HEK293 (cell line): ENCODE measurements around the gene IPO11.
"Not testable (repeated sequence)": the region's sequence is repeated elsewhere in the genome, so short reads cannot be mapped to it uniquely, and the experiment has no call there.

Source experiments
- CTCF ChIA-PET: fragments of 350-600 bp; formaldehyde crosslinking; extraction: SDS; loops from one replicate; lab custom pipeline; 2021; ENCODE audit warnings: antibody characterized with exemption; lab: Yijun Ruan, JAX
- POLR2A ChIA-PET: fragments of 300-600 bp; formaldehyde crosslinking; extraction: SDS; loops from one replicate; lab custom pipeline; 2020; ENCODE audit warnings: antibody characterized with exemption, inconsistent platforms; lab: Yijun Ruan, JAX
- H3K27ac ChIP-seq: fragments of 200-500 bp; sonication (Bioruptor generic); 2 replicates; pipeline ENCODE4 v1.5.1; 2014; ENCODE audit warnings: low read depth, low read length, control low read depth, inconsistent platforms; ENCODE audit errors: extremely low read depth
- H3K36me3 ChIP-seq, 2 experiments: fragments of 200-500 bp in 1 of 2; sonication (Bioruptor generic) in 1 of 2; 1 replicate in 1 of 2; 2 replicates in 1 of 2; pipeline ENCODE4 v1.5.1; 2014 to 2017; ENCODE audit warnings: inconsistent platforms in 2 of 2, low read length in 2 of 2; ENCODE audit not compliant: control insufficient read depth in 2 of 2, insufficient read depth in 1 of 2
- H3K4me1 ChIP-seq: fragments of 200-500 bp; sonication (Bioruptor generic); 2 replicates; pipeline ENCODE4 v1.5.1; 2014; ENCODE audit warnings: mild to moderate bottlenecking, low read length, inconsistent platforms; ENCODE audit not compliant: control insufficient read depth, insufficient read depth
- H3K4me3 ChIP-seq: 2 replicates; pipeline ENCODE4 v1.5.1; 2011; ENCODE audit warnings: low read depth, mild to moderate bottlenecking, control low read depth, low read length, moderate library complexity
- H3K9me3 ChIP-seq: fragments of 200-500 bp; sonication (Bioruptor generic); 2 replicates; pipeline ENCODE4 v1.5.1; 2014; ENCODE audit warnings: low read depth, low read length, inconsistent platforms; ENCODE audit not compliant: control insufficient read depth, insufficient read depth
- GLI4 ChIP-seq: fragments of 450-650 bp; formaldehyde crosslinking; IDR thresholded peaks from 2 replicates; pipeline ENCODE4 v1.5.1; 2016; ENCODE audit warnings: missing biosample characterization, missing genetic modification characterization
- HOXA7 ChIP-seq: sonication (generic); formaldehyde crosslinking; IDR thresholded peaks from 2 replicates; pipeline ENCODE4 v1.8.1; 2022; ENCODE audit warnings: missing genetic modification reagents, borderline replicate concordance
- PATZ1 ChIP-seq: fragments of 450-650 bp; formaldehyde crosslinking; IDR thresholded peaks from 2 replicates; pipeline ENCODE4 v1.5.1; 2016; ENCODE audit warnings: missing biosample characterization, missing genetic modification characterization
- PRDM10 ChIP-seq: fragments of 450-650 bp; formaldehyde crosslinking; IDR thresholded peaks from 2 replicates; pipeline ENCODE4 v1.5.1; 2016; ENCODE audit warnings: missing biosample characterization, missing genetic modification characterization
- SALL2 ChIP-seq: fragments of 450-650 bp; formaldehyde crosslinking; IDR thresholded peaks from 2 replicates; pipeline ENCODE4 v1.5.0; 2017; ENCODE audit warnings: missing biosample characterization, mild to moderate bottlenecking, missing genetic modification characterization, borderline replicate concordance
- SP2 ChIP-seq: fragments of 450-650 bp; formaldehyde crosslinking; IDR thresholded peaks from 2 replicates; pipeline ENCODE4 v1.5.1; 2016; ENCODE audit warnings: missing biosample characterization, missing genetic modification characterization
- ZBTB17 ChIP-seq: fragments of 450-650 bp; formaldehyde crosslinking; IDR thresholded peaks from 2 replicates; pipeline ENCODE4 v1.5.1; 2016; ENCODE audit warnings: missing biosample characterization, missing genetic modification characterization
- ZIC2 ChIP-seq: fragments of 450-650 bp; formaldehyde crosslinking; IDR thresholded peaks from 2 replicates; pipeline ENCODE4 v1.5.1; 2016; ENCODE audit warnings: missing biosample characterization, missing genetic modification characterization
- ZNF133 ChIP-seq: fragments of 450-650 bp; formaldehyde crosslinking; IDR thresholded peaks from 2 replicates; pipeline ENCODE4 v1.5.1; 2016; ENCODE audit warnings: missing biosample characterization, missing genetic modification characterization
- ZNF146 ChIP-seq: fragments of 450-650 bp; formaldehyde crosslinking; IDR thresholded peaks from 2 replicates; pipeline ENCODE4 v1.5.1; 2016; ENCODE audit warnings: missing biosample characterization, missing genetic modification characterization
- ZNF155 ChIP-seq: fragments of 450-650 bp; formaldehyde crosslinking; IDR thresholded peaks from 2 replicates; pipeline ENCODE4 v1.5.1; 2016; ENCODE audit warnings: missing biosample characterization, missing genetic modification characterization
- ZNF18 ChIP-seq: fragments of 450-650 bp; formaldehyde crosslinking; IDR thresholded peaks from 2 replicates; pipeline ENCODE4 v1.5.1; 2016; ENCODE audit warnings: missing biosample characterization, missing genetic modification characterization
- ZNF202 ChIP-seq: fragments of 450-650 bp; formaldehyde crosslinking; IDR thresholded peaks from 2 replicates; pipeline ENCODE4 v1.5.1; 2016; ENCODE audit warnings: missing biosample characterization, missing genetic modification characterization, borderline replicate concordance
- ZNF280C ChIP-seq: fragments of 450-650 bp; formaldehyde crosslinking; IDR thresholded peaks from 2 replicates; pipeline ENCODE4 v1.5.1; 2016; ENCODE audit warnings: missing biosample characterization, missing genetic modification characterization
- ZNF596 ChIP-seq: fragments of 450-650 bp; IDR thresholded peaks from 2 replicates; pipeline ENCODE4 v1.5.0; 2018; ENCODE audit warnings: missing biosample characterization, mild to moderate bottlenecking, missing genetic modification characterization, moderate library complexity
- ZNF701 ChIP-seq: fragments of 450-650 bp; formaldehyde crosslinking; IDR thresholded peaks from 2 replicates; pipeline ENCODE4 v1.5.1; 2016; ENCODE audit warnings: missing biosample characterization, missing genetic modification characterization
- ZNF777 ChIP-seq: fragments of 450-650 bp; formaldehyde crosslinking; IDR thresholded peaks from 2 replicates; pipeline ENCODE4 v1.5.1; 2017; ENCODE audit warnings: missing biosample characterization, missing genetic modification characterization, borderline replicate concordance
- TF ChIP-seq, protein P1 (sequence below): fragments of 450-650 bp; formaldehyde crosslinking; IDR thresholded peaks from 2 replicates; pipeline ENCODE4; 2016; ENCODE audit warnings: missing biosample characterization, missing genetic modification characterization

The IPO11 gene

GRCh38 chr5:62564101-62564500 is 151.5 kb downstream of the IPO11 start:
- H3K4me1 ChIP-seq: no peaks in the 10 kb centered on the region
- no peaks in the 10 kb centered on the region for H3K9me3 ChIP-seq
- peaks cover 20 to 23% of the 10 kb centered on the region in 2 experiments; a peak in 2 of 3 replicates for H3K36me3 ChIP-seq
- H3K27ac ChIP-seq: no peak overlapping the region
- ChIA-PET POLR2A (no interaction called here), CTCF (no interaction called here)
- TF ChIP-seq ZNF146 (no peak), ZNF777 (no peak), GLI4 (tag by site-specific recombination) (no peak), SP2 (tag by site-specific recombination) (no peak), ZNF133 (tag by site-specific recombination) (no peak), ZIC2 (no peak), ZBTB17 (tag by site-specific recombination) (no peak), ZNF155 (tag by site-specific recombination) (no peak), HOXA7 (CRISPR knock-in tag) (no peak)
- TF ChIP-seq, protein P1, sequence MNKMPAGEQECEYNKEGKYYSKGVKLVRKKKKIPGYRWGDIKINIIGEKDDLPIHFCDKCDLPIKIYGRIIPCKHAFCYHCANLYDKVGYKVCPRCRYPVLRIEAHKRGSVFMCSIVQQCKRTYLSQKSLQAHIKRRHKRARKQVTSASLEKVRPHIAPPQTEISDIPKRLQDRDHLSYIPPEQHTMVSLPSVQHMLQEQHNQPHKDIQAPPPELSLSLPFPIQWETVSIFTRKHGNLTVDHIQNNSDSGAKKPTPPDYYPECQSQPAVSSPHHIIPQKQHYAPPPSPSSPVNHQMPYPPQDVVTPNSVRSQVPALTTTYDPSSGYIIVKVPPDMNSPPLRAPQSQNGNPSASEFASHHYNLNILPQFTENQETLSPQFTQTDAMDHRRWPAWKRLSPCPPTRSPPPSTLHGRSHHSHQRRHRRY: no peak
- no peak overlapping the region for H3K4me3 ChIP-seq

- POLR2A ChIA-PET: not testable (repeated sequence)
- H3K36me3 ChIP-seq: peaks cover 15 to 19% of the 10 kb centered on the region in 2 experiments; a peak in 2 of 3 replicates
Observed at GRCh38 chr5:62565740-62566139, 153.2 kb downstream of the IPO11 start.

DNA sequence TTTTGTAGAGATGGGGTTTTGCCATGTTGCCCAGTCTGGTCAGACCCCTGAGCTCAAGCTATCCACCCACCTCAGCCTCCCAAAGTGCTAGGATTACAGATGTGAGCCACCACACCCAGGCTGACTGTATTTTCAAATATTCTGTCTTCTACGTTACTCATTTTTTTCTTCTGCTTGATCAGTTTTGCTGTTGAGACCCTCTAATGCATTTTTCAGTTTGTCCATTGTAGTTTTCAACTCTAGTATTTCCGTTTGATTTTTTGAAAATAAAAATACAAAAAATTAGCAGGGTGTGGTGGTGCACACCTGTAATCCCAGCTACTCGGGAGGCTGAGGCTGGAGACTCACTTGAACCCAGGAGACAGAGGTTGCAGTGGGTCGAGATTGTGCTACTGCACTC is 155.6 kb downstream of the IPO11 start:
- H3K9me3 ChIP-seq: no peaks in the 10 kb centered on the region
- TF ChIP-seq ZNF280C (no peak), PATZ1 (tag by site-specific recombination) (no peak), ZNF596 (no peak), ZNF18 (tag by site-specific recombination) (no peak), PRDM10 (no peak), ZNF701 (tag by site-specific recombination) (no peak), ZNF202 (no peak), SALL2 (tag by site-specific recombination) (no peak)
- CTCF ChIA-PET: interaction anchor here (0.6 to 0.7 kb wide), 2 partner anchors 113 to 558 kb away, joined by 4 read pairs; no protein-coding TSS in a partner anchor

More at GRCh38 chr5:62565740-62566139, 153.2 kb downstream of the IPO11 start:
- H3K27ac ChIP-seq, H3K9me3 ChIP-seq, CTCF ChIA-PET, H3K4me3 ChIP-seq: not testable (repeated sequence)
- TF ChIP-seq ZNF202 (0 out of 2 replicates have a peak, but pooled peaks have one; percentile 12), ZNF146 (peak; percentile 85)
- TF ChIP-seq, all 188 proteins: peak for 2; not testable (repeated sequence) for 186
- H3K4me1 ChIP-seq: not testable (repeated sequence)

More for the DNA sequence above, 155.6 kb downstream of the IPO11 start:
- Histone ChIP-seq H3K27ac (no peak overlapping the region), H3K4me1 (no peaks in the 10 kb centered on the region), H3K36me3 (peaks cover 10 to 11% of the 10 kb centered on the region in 2 experiments; a peak in 2 of 3 replicates), H3K4me3 (no peak overlapping the region)
- POLR2A ChIA-PET: no interaction called here
